A549 (cell line): Measurements from ENCODE around the gene THOC7. TPM values are rescaled to one million over a fixed set of nuclear protein-coding genes. Genes with fewer than 3 reads are reported as not detected.

Source experiments
- ATAC-seq, 2 experiments: fragments of 200-7000 bp in 1 of 2; fragments of >200 bp in 1 of 2; cut with Nextera tagmentation in 1 of 2; cut with Tn5 transposase in 1 of 2; 3 replicates each; pipeline versions ENCODE4 v1.8.0 to v1.9.1; 2018 to 2020; ENCODE audit warnings: mild to moderate bottlenecking in 1 of 2, moderate library complexity in 1 of 2
- CTCF ChIA-PET: fragments of 300-600 bp; sonication (Branson Sonifier 250); formaldehyde crosslinking; extraction: SDS; loops from one replicate; lab custom pipeline; 2021; ENCODE audit warnings: antibody characterized with exemption, inconsistent platforms; lab: Yijun Ruan, JAX
- POLR2A ChIA-PET: fragments of 350-600 bp; formaldehyde crosslinking; extraction: SDS; loops from one replicate; lab custom pipeline; 2021; ENCODE audit warnings: antibody characterized with exemption, inconsistent platforms; lab: Yijun Ruan, JAX
- DNase-seq, 2 experiments: peaks; one replicate each; pipeline versions ENCODE4 v3.0.0 to v3.0.0-alpha.2; 2011 to 2016; ENCODE audit warnings: low read depth in 1 of 2, low spot score in 1 of 2
- FAIRE-seq: peaks from 2 replicates; lab custom pipeline; 2011; peaks lifted over from hg19 to GRCh38; lab: Jason Lieb, UNC
- H3K27ac ChIP-seq, 2 experiments: fragments of >200 bp; sonication (Bioruptor Twin); formaldehyde crosslinking; 3 replicates each; pipeline ENCODE4 v1.5.1; 2016 to 2017
- H3K4me1 ChIP-seq: fragments of >200 bp; sonication (Bioruptor Twin); formaldehyde crosslinking; 3 replicates; pipeline ENCODE4 v1.6.1; 2016
- H3K4me2 ChIP-seq: fragments of >200 bp; sonication (Bioruptor Twin); formaldehyde crosslinking; 3 replicates; pipeline ENCODE4 v1.6.1; 2016
- H3K4me3 ChIP-seq: fragments of >200 bp; sonication (Bioruptor Twin); formaldehyde crosslinking; 3 replicates; pipeline ENCODE4 v1.5.1; 2016
- H3K9me3 ChIP-seq: fragments of >200 bp; sonication (Bioruptor Twin); formaldehyde crosslinking; 3 replicates; pipeline ENCODE4 v1.6.1; 2016
- CHD2 ChIP-seq: fragments of 150-350 bp; IDR thresholded peaks from 2 replicates; pipeline ENCODE4 v1.6.1; 2014; ENCODE audit warnings: low read length; ENCODE audit not compliant: partially characterized antibody
- ELK1 ChIP-seq: fragments of 150-350 bp; IDR thresholded peaks from 2 replicates; pipeline ENCODE4 v1.6.1; 2014; ENCODE audit warnings: low read depth, mild to moderate bottlenecking, low read length
- FOSB ChIP-seq: fragments of 250-450 bp; sonication (Bioruptor Pico); IDR thresholded peaks from 2 replicates; pipeline ENCODE4 v1.5.0; 2020; ENCODE audit warnings: mild to moderate bottlenecking, moderate library complexity
- FOXS1 ChIP-seq: fragments of 250-450 bp; sonication (Bioruptor Pico); IDR thresholded peaks from 2 replicates; pipeline ENCODE4 v1.5.0; 2020; ENCODE audit warnings: mild to moderate bottlenecking, moderate library complexity
- HDAC2 ChIP-seq: fragments of 200-600 bp; sonication (generic); IDR thresholded peaks from 2 replicates; pipeline ENCODE4 v1.6.1; 2016
- HES2 ChIP-seq: fragments of >200 bp; sonication (Bioruptor Twin); formaldehyde crosslinking; IDR thresholded peaks from 2 replicates; pipeline ENCODE4 v1.6.1; 2016
- HMGXB4 ChIP-seq: fragments of 250-450 bp; sonication (Bioruptor Pico); IDR thresholded peaks from 2 replicates; pipeline ENCODE4 v1.5.0; 2021; ENCODE audit warnings: mild to moderate bottlenecking, moderate library complexity, borderline replicate concordance
- HOXA7 ChIP-seq: fragments of 250-450 bp; sonication (Bioruptor Pico); IDR thresholded peaks from 2 replicates; pipeline ENCODE4 v1.5.0; 2020; ENCODE audit warnings: mild to moderate bottlenecking, moderate library complexity
- HOXB5 ChIP-seq: fragments of 250-450 bp; sonication (Bioruptor Pico); IDR thresholded peaks from 2 replicates; pipeline ENCODE4 v1.5.0; 2020; ENCODE audit warnings: mild to moderate bottlenecking, moderate library complexity
- JUN ChIP-seq, 2 experiments: fragments of >200 bp; sonication (Bioruptor Twin); formaldehyde crosslinking; IDR thresholded peaks; 2 replicates in 1 of 2; 3 replicates in 1 of 2; pipeline ENCODE4 v1.6.1; 2016 to 2017
- JUNB ChIP-seq: fragments of >200 bp; sonication (Bioruptor Twin); formaldehyde crosslinking; IDR thresholded peaks from 2 replicates; pipeline ENCODE4 v1.6.1; 2016
- MYC ChIP-seq: IDR thresholded peaks from 2 replicates; pipeline ENCODE4 v1.6.1; 2012; ENCODE audit warnings: mild to moderate bottlenecking, inconsistent platforms, low read length, improper control_type of control experiment, borderline replicate concordance
- PBX3 ChIP-seq: IDR thresholded peaks from 2 replicates; pipeline ENCODE4 v1.6.1; 2012
- RARB ChIP-seq: fragments of 250-450 bp; sonication (Bioruptor Pico); IDR thresholded peaks from 2 replicates; pipeline ENCODE4 v1.8.0; 2021; ENCODE audit warnings: mild to moderate bottlenecking, moderate library complexity
- RCOR1 ChIP-seq: fragments of 150-350 bp; IDR thresholded peaks from 2 replicates; pipeline ENCODE4 v1.6.1; 2014; ENCODE audit warnings: antibody characterized with exemption, low read length, low read depth
- REST ChIP-seq: fragments of 200-600 bp; sonication (generic); IDR thresholded peaks from 2 replicates; pipeline ENCODE4 v1.6.1; 2016; ENCODE audit warnings: antibody characterized with exemption, mild to moderate bottlenecking, moderate library complexity
- RNF2 ChIP-seq: fragments of 200-600 bp; sonication (generic); IDR thresholded peaks from 2 replicates; pipeline ENCODE4 v1.6.1; 2016; ENCODE audit warnings: low read depth, mild to moderate bottlenecking, antibody characterized with exemption, moderate library complexity, borderline replicate concordance
- ZC3H11A ChIP-seq: fragments of 450-650 bp; IDR thresholded peaks from 2 replicates; pipeline ENCODE4 v1.6.1; 2014; ENCODE audit warnings: antibody characterized with exemption, mild to moderate bottlenecking
- ZSCAN20 ChIP-seq: fragments of 250-450 bp; sonication (Bioruptor Pico); IDR thresholded peaks from 2 replicates; pipeline ENCODE4 v1.8.0; 2022; ENCODE audit warnings: mild to moderate bottlenecking, moderate library complexity
- WGBS: methylation state at CpG from one replicate; pipeline ENCODE4 v1.1.6; 2017; ENCODE audit errors: missing lambda C conversion rate; 5-methylcytosine and 5-hydroxymethylcytosine counted together
- polyA plus RNA-seq, 4 experiments: library from polyadenylated mRNA; depleted of rRNA in 3 of 4; stranded (reverse); fragments of >200 nt; fragmentation: RNase III in 1 of 4; extraction: RNeasy Plus Mini Kit Qiagen cat#74134 plus additional on column Dnase treatment in 1 of 4; gene quantifications; 2 replicates in 3 of 4; 3 replicates in 1 of 4; pipeline ENCODE4 v1.2.3, GENCODE V29; 2011 to 2017
- TF ChIP-seq, protein P1 (sequence below): fragments of 250-450 bp; sonication (Bioruptor Pico); IDR thresholded peaks from 2 replicates; pipeline ENCODE4 v1.5.0; 2020; ENCODE audit warnings: low read depth, mild to moderate bottlenecking, moderate library complexity

THOC7 gene
- polyA plus RNA-seq, 2 of the 4 experiments (the other 2 are of a cell fraction) = 65.2 to 71.7 TPM

GRCh38 chr3:63869940-63870614, 6.5 kb upstream of the THOC7 start:
- no peak overlapping the region for H3K4me2 ChIP-seq
- CTCF ChIA-PET = no interaction called here

DNA sequence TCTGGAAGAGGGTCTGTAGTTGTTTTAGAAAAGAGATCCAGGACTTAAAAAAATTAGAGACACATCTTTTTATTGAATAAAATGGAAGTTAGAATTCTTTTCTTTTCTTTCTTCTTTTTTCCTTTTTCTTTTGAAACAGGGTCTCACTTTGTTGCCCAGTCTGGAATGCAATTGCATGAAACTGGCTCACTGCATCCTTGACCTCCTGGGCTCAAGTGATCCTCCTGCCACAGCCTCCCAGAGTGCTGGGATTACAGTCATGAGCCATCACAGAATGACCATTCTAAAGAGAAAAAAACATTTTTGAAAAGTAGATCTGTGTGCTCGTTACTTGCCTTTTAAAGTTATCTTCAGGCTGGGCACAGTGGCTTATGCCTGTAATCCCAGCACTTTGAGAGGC, 3.6 kb upstream of the THOC7 start:
- ATAC-seq (no peak), DNase-seq (no peak), FAIRE-seq (no peak)
- H3K4me1 ChIP-seq = peaks cover 10% of the 10 kb centered on the region; the same call in 1 of the 3 replicates
- no peak overlapping the region for H3K4me3 ChIP-seq
- CTCF ChIA-PET = no interaction called here
- TF ChIP-seq ZC3H11A (no peak), ELK1 (no peak), HOXA7 (no peak), CHD2 (no peak), HMGXB4 (CRISPR knock-in tag) (no peak), FOXS1 (no peak), RCOR1 (no peak), HDAC2 (no peak), MYC (no peak), FOSB (CRISPR knock-in tag) (no peak), REST (no peak), ZSCAN20 (CRISPR knock-in tag) (no peak), PBX3 (no peak), HOXB5 (CRISPR knock-in tag) (no peak), RARB (no peak), JUNB (no peak), JUN (IDR thresholded peaks at IDR 0.05) (no peak)
- TF ChIP-seq, protein P1, sequence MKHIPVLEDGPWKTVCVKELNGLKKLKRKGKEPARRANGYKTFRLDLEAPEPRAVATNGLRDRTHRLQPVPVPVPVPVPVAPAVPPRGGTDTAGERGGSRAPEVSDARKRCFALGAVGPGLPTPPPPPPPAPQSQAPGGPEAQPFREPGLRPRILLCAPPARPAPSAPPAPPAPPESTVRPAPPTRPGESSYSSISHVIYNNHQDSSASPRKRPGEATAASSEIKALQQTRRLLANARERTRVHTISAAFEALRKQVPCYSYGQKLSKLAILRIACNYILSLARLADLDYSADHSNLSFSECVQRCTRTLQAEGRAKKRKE = no peak
- H3K4me2 ChIP-seq = no peak overlapping the region
- POLR2A ChIA-PET = no interaction called here
- H3K27ac ChIP-seq = no peak overlapping the region
- WGBS = 88% methylated on average over 1 of the region's 1 CpG
- no peaks in the 10 kb centered on the region for H3K9me3 ChIP-seq

More at GRCh38 chr3:63869940-63870614, 6.5 kb upstream of the THOC7 start:
- no peaks in the 10 kb centered on the region for H3K9me3 ChIP-seq
- no peak overlapping the region for H3K4me3 ChIP-seq
- H3K4me1 ChIP-seq = peaks cover 3% of the 10 kb centered on the region; the same call in 1 of the 3 replicates
- 93% methylated on average over 3 of the region's 3 CpGs for WGBS
- DNase-seq = no peak
- no peak overlapping the region for H3K27ac ChIP-seq
- POLR2A ChIA-PET = no interaction called here
- no peak for ATAC-seq
- no peak for FAIRE-seq
- no peak for TF ChIP-seq RNF2
- no peak for TF ChIP-seq HES2
- TF ChIP-seq, all 56 proteins: peak for 0
